HG03175 (cell line): ENCODE results near the gene FYTTD1.

Experiments
- ATAC-seq: cut with Tn5 transposase; IDR thresholded peaks from one replicate; pipeline ENCODE4 v1.9.1; 2021; ENCODE audit warnings: mild to moderate bottlenecking, moderate library complexity; ENCODE audit not compliant: unreplicated experiment

The FYTTD1 gene

DNA sequence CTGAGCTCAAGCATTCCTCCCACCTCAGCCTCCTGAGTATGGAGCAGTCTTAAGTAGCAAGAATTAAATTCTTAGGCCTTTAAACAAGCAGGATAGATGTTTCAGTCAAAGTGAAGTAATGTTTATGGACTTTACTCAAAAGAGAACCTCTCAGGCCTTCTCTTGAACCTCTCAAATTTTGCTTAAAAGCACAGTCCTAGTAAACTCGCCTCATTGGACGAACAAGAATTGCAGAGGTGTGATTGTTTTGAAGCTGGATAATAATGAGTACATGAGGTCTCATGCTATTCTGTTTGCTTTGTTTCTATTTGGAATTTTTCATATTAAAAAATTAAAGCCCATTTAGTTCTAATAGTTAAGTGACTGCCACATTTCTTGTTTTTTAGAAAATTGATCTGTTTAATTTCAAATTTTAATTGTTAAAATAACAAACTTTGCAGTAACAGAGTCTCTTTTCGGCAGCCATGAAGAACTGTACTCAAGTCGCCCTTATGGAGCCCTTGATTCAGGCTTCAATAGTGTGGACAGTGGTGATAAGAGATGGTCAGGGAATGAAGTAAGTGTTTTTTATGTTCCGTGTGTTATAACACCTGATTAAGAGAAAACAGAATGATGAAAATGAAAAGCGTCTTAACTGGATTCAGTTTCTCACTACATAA, 80.8 kb downstream of the FYTTD1 start:
- no peak for ATAC-seq

DNA sequence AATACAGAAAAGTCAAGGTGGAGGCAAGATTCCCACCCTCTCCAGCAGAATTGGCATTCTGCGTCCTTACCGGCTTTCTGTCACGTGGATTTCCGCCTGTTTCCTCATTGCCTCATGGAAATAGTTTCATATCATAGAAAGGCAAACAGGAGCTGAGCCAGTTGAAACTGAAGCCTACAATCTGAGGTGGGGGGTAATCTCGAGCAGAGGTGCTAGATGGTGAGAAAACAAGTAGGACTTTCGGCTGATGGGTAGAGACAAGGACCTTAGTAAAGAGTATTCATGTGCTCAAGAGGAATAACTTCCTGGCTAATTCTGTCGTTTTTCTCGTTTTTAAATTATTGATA, 81.3 kb downstream of the FYTTD1 start:
- ATAC-seq, result no peak

DNA sequence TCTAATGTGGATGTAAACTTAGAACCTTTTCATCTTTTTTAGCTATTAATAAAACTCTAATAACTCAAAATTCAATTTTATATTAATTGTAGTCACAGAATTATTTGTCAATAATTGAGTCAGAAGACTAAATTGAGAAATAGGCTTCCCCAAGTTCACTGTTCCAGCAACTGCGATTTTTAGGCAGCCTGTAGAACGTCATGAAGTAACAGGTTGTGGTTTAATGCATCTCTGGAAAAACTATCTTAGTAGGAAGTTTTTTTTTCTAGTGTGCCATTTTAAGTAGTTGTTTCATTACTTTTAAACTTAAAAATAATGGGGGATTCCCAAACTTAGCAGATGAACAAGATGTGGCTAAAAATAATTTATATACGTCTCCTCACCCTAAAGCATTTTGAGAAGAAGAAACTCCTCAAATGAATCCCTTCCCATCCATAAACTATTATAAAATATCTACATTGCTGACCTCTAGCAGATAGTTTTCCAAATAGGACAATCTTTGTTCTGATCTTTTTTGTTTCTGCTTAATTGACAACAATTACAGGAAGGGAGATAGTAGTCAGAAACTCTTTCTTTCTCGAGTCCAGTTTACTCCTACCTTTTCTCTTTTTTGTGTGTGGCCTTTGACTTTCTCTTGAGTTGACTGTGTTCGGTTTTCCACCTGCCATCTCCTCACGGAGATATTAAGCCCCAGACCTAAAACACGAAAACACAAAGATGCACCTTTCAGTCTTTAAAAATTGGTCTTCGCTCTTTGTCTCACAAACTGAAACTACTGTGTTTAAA, 84.4 kb downstream of the FYTTD1 start:
- no peak for ATAC-seq

DNA sequence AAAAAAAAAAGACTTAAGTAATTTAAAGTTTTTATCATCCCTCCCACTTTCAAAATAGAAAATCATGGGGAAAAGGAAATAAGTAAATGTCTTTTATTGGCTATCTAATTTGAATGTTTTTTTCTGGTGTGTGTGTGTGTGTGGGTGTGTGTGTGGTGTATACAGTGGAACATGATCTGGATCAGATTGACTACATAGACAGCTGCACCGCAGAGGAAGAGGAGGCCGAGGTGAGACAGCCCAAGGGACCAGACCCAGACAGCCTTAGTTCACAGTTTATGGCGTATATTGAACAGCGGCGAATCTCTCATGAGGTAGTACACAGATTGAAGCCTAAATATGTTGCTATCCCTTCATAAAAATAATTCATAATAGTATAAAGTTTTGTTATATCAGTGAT, 85.8 kb downstream of the FYTTD1 start:
- no peak for ATAC-seq

DNA sequence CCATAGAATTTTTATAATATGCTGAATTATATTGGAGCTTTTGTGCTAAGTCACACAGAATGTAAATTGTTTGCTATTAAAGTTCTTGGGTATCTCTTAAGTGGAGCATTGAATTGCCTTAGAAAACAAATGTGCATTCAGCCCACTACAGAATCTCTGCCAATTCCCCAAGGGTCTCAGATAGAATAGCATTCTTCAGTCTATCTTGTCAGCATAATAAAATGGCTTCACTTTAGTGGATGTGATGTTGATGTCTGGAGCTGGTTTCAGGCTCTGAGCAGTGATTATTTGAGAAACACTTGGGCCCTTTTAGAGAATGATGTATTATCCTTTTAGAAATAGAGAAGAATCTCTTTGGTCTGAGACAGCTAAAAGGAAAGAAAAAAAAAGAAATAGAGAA, 86.6 kb downstream of the FYTTD1 start:
- ATAC-seq, result no peak
